ENCODE results near the gene TBX6. TPM values are rescaled to one million over a fixed set of nuclear protein-coding genes. Genes with fewer than 3 reads are reported as not detected.

The TBX6 gene
- total RNA-seq, 1 donor from 2014 or later = under 0.01 TPM

GRCh38 chr16:30040221-30040620 lies 51.5 kb downstream of the TBX6 start:
- DNase-seq (ENCODE audit: low read depth in 2 of 2) = no peak

Other genes starting within 250 kb of the TBX6 start
- gene CDIPT, start 228.7 kb downstream of the TBX6 start, total RNA-seq = 52.1 and 89.6 TPM in 2 replicates
- gene SEZ6L2, start 192.4 kb downstream of the TBX6 start, total RNA-seq = 0.26 and 2.5 TPM in 2 replicates
- 0.25 and 0.26 TPM in 2 replicates for gene ASPHD1, start 191.4 kb downstream of the TBX6 start, total RNA-seq
- 3.9 and 4.2 TPM in 2 replicates for gene KCTD13, start 165.7 kb downstream of the TBX6 start, total RNA-seq
- 50.6 and 62.7 TPM in 2 replicates for gene TMEM219, start 129.8 kb downstream of the TBX6 start, total RNA-seq
- 71.8 and 84.1 TPM in 2 replicates for gene TAOK2, start 118.1 kb downstream of the TBX6 start, total RNA-seq
- gene HIRIP3, start 96.3 kb downstream of the TBX6 start, total RNA-seq = 4.4 and 5.6 TPM in 2 replicates
- gene INO80E, start 95.7 kb downstream of the TBX6 start, total RNA-seq = 13.0 and 14.2 TPM in 2 replicates
- gene DOC2A, start 80.9 kb downstream of the TBX6 start, total RNA-seq = under 0.01 and 0.13 TPM in 2 replicates
- not detected in 2 replicates for gene C16orf92, start 68.7 kb downstream of the TBX6 start, total RNA-seq
- gene TLCD3B, start 60.7 kb downstream of the TBX6 start, total RNA-seq = not detected in 2 replicates
- gene ALDOA, start 26.2 kb downstream of the TBX6 start, total RNA-seq = 225 and 318 TPM in 2 replicates
- gene PPP4C, start 15.9 kb downstream of the TBX6 start, total RNA-seq = 214 and 244 TPM in 2 replicates
- gene YPEL3, start 4.3 kb upstream of the TBX6 start, total RNA-seq = 13.0 and 27.9 TPM in 2 replicates
- 0.51 and 1.4 TPM in 2 replicates for gene GDPD3, start 21.6 kb upstream of the TBX6 start, total RNA-seq
- 33.4 and 60.2 TPM in 2 replicates for gene MAPK3, start 31.3 kb upstream of the TBX6 start, total RNA-seq
- 1.1 and 2.4 TPM in 2 replicates for gene CORO1A, start 91.7 kb upstream of the TBX6 start, total RNA-seq
- 26.6 and 29.8 TPM in 2 replicates for gene BOLA2B, start 101.7 kb upstream of the TBX6 start, total RNA-seq
- 52.4 and 73.0 TPM in 2 replicates for gene SLX1A, start 102.0 kb upstream of the TBX6 start, total RNA-seq
- gene SULT1A3, start 107.3 kb upstream of the TBX6 start, total RNA-seq = 2.2 and 3.3 TPM in 2 replicates
- gene NPIPB13, start 156.6 kb upstream of the TBX6 start, total RNA-seq = 0.77 and 1.6 TPM in 2 replicates